ENCODE measurements around the gene AGXT.

DNA sequence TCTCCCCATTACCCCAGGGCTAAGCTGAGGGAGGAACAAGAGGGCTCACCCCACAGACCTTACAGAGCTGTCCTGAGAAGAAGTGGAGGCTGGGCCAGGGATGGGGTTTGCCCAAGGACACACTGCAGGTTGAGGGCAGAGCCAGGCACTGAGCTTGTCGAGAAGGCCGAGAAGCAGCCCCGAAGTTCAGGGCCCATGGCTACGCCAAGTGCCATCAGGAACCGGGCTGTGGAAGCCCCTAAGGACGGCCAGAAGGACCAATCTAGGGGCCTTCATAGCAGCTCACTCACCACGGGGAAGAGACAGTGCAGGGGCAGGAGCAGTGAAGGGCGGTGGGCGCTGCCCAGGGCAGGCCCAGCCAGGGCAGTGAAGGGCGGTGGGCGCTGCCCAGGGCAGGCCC is 18.6 kb upstream of the AGXT start:
- TF ChIP-seq, protein P1, sequence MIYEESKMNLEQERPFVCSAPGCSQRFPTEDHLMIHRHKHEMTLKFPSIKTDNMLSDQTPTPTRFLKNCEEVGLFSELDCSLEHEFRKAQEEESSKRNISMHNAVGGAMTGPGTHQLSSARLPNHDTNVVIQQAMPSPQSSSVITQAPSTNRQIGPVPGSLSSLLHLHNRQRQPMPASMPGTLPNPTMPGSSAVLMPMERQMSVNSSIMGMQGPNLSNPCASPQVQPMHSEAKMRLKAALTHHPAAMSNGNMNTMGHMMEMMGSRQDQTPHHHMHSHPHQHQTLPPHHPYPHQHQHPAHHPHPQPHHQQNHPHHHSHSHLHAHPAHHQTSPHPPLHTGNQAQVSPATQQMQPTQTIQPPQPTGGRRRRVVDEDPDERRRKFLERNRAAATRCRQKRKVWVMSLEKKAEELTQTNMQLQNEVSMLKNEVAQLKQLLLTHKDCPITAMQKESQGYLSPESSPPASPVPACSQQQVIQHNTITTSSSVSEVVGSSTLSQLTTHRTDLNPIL (CRISPR knock-in tag; IDR thresholded peaks at IDR 0.05; ENCODE audit: low read depth) = no peak
- no peak for TF ChIP-seq ZC3H10 (CRISPR knock-in tag; IDR thresholded peaks at IDR 0.05)
- TF ChIP-seq, protein P2, sequence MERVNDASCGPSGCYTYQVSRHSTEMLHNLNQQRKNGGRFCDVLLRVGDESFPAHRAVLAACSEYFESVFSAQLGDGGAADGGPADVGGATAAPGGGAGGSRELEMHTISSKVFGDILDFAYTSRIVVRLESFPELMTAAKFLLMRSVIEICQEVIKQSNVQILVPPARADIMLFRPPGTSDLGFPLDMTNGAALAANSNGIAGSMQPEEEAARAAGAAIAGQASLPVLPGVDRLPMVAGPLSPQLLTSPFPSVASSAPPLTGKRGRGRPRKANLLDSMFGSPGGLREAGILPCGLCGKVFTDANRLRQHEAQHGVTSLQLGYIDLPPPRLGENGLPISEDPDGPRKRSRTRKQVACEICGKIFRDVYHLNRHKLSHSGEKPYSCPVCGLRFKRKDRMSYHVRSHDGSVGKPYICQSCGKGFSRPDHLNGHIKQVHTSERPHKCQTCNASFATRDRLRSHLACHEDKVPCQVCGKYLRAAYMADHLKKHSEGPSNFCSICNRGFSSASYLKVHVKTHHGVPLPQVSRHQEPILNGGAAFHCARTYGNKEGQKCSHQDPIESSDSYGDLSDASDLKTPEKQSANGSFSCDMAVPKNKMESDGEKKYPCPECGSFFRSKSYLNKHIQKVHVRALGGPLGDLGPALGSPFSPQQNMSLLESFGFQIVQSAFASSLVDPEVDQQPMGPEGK (CRISPR knock-in tag; IDR thresholded peaks at IDR 0.05; ENCODE audit: borderline replicate concordance) = no peak
- TF ChIP-seq ZFP30 (CRISPR knock-in tag; IDR thresholded peaks at IDR 0.05) = no peak
- TF ChIP-seq GLIS3 (CRISPR knock-in tag; IDR thresholded peaks at IDR 0.05) = no peak
- no peak for TF ChIP-seq SNAI2 (CRISPR knock-in tag; IDR thresholded peaks at IDR 0.05)
- TF ChIP-seq TOX (CRISPR knock-in tag; IDR thresholded peaks at IDR 0.05; ENCODE audit: borderline replicate concordance) = no peak
- TF ChIP-seq ZNF565 (CRISPR knock-in tag; conservative IDR thresholded peaks at IDR 0.05; ENCODE audit: low read depth) = no peak
- no peak for TF ChIP-seq OSR1 (CRISPR knock-in tag; IDR thresholded peaks at IDR 0.05)
- no peak for TF ChIP-seq ZNF70 (CRISPR knock-in tag; IDR thresholded peaks at IDR 0.05)
- no peak for TF ChIP-seq ZNF8 (CRISPR knock-in tag; IDR thresholded peaks at IDR 0.05)
- TF ChIP-seq, protein P3, sequence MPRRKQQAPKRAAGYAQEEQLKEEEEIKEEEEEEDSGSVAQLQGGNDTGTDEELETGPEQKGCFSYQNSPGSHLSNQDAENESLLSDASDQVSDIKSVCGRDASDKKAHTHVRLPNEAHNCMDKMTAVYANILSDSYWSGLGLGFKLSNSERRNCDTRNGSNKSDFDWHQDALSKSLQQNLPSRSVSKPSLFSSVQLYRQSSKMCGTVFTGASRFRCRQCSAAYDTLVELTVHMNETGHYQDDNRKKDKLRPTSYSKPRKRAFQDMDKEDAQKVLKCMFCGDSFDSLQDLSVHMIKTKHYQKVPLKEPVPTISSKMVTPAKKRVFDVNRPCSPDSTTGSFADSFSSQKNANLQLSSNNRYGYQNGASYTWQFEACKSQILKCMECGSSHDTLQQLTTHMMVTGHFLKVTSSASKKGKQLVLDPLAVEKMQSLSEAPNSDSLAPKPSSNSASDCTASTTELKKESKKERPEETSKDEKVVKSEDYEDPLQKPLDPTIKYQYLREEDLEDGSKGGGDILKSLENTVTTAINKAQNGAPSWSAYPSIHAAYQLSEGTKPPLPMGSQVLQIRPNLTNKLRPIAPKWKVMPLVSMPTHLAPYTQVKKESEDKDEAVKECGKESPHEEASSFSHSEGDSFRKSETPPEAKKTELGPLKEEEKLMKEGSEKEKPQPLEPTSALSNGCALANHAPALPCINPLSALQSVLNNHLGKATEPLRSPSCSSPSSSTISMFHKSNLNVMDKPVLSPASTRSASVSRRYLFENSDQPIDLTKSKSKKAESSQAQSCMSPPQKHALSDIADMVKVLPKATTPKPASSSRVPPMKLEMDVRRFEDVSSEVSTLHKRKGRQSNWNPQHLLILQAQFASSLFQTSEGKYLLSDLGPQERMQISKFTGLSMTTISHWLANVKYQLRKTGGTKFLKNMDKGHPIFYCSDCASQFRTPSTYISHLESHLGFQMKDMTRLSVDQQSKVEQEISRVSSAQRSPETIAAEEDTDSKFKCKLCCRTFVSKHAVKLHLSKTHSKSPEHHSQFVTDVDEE (CRISPR knock-in tag; IDR thresholded peaks at IDR 0.05) = no peak
- no peak for TF ChIP-seq RARB (CRISPR knock-in tag; IDR thresholded peaks at IDR 0.05)
- no peak for TF ChIP-seq ISL1 (CRISPR knock-in tag; IDR thresholded peaks at IDR 0.05)
